Measurements from ENCODE around the gene TIMM8B.

Gene TIMM8B, protein sequence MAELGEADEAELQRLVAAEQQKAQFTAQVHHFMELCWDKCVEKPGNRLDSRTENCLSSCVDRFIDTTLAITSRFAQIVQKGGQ

DNA sequence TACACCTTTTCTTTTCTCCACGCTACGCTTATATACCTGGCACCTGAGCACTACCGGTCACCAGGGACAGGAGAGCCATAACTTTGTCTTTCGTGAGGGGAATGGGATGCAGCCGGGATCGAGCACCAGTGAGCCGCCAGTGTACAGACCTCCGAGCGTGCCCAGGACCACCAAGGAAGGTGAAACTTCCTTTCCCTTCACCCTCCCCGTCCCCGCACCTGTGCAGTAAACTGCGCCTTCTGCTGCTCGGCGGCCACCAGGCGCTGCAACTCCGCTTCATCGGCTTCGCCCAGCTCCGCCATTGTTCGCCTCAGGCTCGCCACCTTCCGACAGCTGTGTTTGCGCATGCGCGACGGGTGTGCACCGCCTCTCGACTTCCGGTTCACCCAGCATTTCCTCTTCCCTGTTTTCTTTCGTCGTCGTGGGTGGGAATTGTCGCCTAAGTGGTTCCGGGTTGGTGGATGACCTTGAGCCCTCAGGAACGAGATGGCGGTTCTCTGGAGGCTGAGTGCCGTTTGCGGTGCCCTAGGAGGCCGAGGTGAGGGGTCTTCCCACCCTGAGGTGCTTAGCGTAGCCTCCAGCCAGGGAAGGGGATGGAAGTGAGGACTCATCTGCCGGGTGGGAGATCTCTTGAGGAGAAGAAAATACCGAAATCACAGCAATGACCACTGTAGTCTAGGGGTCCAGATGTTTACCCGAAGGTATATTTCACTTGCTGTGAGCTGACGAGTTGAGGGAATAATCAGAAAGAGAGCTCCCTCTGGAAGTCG is at the start of gene TIMM8B, which contains the start of gene SDHD:
Gene TIMM8B (minus strand): TSS at position 335 of the 770 bp plus-strand sequence. CDS start 33 bp downstream, at position 302.
Gene SDHD (plus strand): TSS at position 452 of the 770 bp plus-strand sequence. CDS start 35 bp downstream, at position 487.
- H3K4me3 ChIP-seq (ENCODE audit: low read depth, low read length) = peak within 1 kb of the TSS; percentile 81
- DNase-seq (ENCODE audit: low read depth) = peak; percentile 98
- TF ChIP-seq, protein P1, sequence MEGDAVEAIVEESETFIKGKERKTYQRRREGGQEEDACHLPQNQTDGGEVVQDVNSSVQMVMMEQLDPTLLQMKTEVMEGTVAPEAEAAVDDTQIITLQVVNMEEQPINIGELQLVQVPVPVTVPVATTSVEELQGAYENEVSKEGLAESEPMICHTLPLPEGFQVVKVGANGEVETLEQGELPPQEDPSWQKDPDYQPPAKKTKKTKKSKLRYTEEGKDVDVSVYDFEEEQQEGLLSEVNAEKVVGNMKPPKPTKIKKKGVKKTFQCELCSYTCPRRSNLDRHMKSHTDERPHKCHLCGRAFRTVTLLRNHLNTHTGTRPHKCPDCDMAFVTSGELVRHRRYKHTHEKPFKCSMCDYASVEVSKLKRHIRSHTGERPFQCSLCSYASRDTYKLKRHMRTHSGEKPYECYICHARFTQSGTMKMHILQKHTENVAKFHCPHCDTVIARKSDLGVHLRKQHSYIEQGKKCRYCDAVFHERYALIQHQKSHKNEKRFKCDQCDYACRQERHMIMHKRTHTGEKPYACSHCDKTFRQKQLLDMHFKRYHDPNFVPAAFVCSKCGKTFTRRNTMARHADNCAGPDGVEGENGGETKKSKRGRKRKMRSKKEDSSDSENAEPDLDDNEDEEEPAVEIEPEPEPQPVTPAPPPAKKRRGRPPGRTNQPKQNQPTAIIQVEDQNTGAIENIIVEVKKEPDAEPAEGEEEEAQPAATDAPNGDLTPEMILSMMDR (conservative IDR thresholded peaks at IDR 0.05; ENCODE audit: low read depth, low read length) = peak; percentile 63

DNA sequence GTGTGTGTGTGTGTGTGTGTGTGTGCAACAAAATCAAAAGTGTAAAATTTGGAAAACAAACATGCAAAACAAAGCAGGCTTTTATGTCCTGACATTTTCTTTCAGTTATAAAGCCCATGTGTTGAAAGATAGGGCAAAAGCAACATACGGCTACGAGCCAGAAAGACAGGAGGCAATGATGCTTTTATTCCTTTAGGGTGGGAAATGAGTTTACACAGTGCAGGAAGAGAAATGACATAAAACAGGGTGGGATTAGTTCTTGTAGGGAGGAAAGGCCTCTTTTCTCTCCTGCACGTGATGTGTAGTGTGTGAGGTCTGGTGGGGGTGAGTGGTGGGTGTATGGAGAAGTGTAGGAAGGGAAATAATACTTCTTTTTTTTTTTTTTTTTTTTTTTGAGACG is 47.9 kb upstream of the TIMM8B start:
- no peak for DNase-seq (ENCODE audit: low read depth)
- TF ChIP-seq, protein P1 (conservative IDR thresholded peaks at IDR 0.05; ENCODE audit: low read depth, low read length) = no peak
- H3K4me3 ChIP-seq (ENCODE audit: low read depth, low read length) = no peak overlapping the region

DNA sequence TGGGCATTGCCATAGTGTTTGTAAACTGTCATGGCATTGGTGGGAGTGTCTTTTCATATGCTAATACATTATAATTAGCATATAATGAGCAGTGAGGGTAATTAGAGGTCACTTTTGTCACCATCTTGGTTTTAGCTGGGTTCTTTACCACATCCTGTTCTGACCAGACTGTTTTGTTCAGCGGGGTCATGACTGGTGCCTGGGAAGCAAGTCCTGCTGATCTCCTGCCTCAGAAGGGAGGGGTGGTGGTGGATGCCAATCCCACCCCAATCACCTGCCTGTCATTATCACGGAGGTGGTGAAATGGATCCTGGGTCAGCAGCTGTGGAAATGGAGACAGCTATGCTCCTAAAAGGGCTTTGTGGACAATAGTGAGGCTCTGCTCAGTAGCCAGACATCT is 46.2 kb upstream of the TIMM8B start:
- DNase-seq (ENCODE audit: low read depth) = no peak
- TF ChIP-seq, protein P1 (conservative IDR thresholded peaks at IDR 0.05; ENCODE audit: low read depth, low read length) = no peak
- no peak overlapping the region for H3K4me3 ChIP-seq (ENCODE audit: low read depth, low read length)

DNA sequence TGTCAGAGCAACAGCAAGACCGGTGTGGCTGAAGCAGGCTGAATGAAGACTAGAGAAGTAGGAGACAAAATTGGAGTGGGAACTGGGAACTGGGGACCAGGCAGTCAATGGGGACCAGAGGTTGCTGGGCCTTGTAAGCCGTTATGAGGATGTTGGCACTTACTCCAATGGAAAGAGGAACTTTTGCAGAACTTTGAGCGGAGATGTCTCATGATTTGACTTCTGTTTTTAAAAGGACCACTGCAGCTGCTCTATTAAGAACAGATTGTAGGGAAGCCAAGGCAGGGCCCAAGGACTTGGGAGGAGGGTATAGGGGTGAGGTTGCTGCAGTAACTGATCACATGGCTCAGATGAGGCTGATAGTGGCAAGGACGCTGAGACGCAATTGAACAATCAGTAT is 43.1 kb upstream of the TIMM8B start:
- no peak overlapping the region for H3K4me3 ChIP-seq (ENCODE audit: low read depth, low read length)
- TF ChIP-seq, protein P1 (conservative IDR thresholded peaks at IDR 0.05; ENCODE audit: low read depth, low read length) = no peak
- DNase-seq (ENCODE audit: low read depth) = no peak

DNA sequence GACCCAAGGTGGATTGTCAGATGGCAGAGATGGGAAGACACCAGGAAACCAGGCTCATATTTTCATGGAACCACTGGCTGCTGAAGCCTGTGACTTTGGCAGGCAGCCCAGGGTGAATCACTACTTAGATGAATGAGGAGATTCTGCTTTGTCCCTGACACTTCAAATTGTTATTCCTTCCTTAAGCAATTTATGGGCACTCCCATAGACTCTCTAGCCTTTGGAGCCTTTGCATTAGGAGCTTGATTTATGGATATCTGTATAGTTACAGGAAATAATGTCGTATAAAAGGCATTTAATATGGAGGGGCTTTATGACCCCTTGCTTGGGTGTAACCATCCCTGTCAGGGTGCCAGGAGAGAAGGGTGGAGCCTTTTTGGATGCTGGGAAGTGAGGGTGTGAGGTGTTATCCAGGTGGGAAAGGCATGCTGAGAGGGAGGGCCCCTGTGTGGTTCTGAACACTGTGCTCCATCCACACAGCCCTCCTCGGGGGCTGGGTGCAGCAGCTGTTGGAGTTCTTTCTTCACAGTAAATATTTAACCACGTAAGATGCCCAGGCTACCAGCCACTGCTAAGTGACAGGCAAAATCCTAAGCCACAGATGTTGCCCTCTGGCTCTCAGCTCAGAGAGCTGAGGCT is 42.0 kb upstream of the TIMM8B start:
- peak; percentile 76 for DNase-seq (ENCODE audit: low read depth)
- TF ChIP-seq, protein P1 (conservative IDR thresholded peaks at IDR 0.05; ENCODE audit: low read depth, low read length) = no peak
- no peak overlapping the region for H3K4me3 ChIP-seq (ENCODE audit: low read depth, low read length)

DNA sequence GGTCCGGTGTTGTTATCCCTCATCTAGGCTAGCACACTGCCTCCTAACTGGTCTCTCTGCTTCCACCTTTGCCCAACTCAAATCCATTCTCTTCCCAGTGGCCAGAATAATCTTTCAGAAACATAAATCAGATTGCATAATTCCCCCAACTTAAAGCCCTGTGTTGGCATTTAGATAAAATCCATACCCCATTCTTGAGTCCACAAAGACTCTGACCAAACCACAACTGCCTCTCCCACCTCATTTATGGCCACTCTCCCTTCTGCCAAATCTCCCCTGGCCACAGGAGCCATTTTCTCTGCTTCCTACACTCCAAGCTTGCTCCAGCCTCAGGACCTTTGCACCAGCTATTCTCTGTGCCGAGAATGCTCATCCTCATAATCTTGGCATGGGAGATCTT is 40.5 kb upstream of the TIMM8B start:
- TF ChIP-seq, protein P1 (conservative IDR thresholded peaks at IDR 0.05; ENCODE audit: low read depth, low read length) = no peak
- no peak for DNase-seq (ENCODE audit: low read depth)
- H3K4me3 ChIP-seq (ENCODE audit: low read depth, low read length) = no peak overlapping the region
